GM19193 (cell line): ENCODE data around the gene NTM.

Experiments
- POLR2A ChIP-seq: IDR thresholded peaks from 4 replicates; pipeline ENCODE4 v1.6.1; 2011; ENCODE audit not compliant: insufficient read depth, insufficient read length; ENCODE audit errors: extremely low read depth

NTM gene

DNA sequence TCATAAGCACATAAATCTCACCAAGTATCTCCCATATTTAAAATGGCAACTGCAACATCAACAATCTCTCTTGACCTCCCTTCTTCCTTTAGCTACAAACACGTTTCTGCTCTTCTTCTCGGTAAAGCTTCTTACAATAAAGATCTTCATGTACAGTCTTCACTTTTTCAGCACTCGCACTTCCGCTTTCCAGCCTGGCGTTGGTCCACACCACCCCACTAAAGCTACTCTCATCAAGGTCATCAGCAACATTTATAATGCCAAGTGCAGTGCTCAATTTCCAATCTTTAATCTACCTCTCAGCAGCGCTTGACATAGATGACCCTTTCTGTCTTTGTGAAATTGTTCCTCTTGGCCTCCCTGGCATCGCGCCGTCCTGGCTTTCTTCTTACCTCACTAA is 33.6 kb downstream of the NTM start:
- no peak for TF ChIP-seq POLR2A

DNA sequence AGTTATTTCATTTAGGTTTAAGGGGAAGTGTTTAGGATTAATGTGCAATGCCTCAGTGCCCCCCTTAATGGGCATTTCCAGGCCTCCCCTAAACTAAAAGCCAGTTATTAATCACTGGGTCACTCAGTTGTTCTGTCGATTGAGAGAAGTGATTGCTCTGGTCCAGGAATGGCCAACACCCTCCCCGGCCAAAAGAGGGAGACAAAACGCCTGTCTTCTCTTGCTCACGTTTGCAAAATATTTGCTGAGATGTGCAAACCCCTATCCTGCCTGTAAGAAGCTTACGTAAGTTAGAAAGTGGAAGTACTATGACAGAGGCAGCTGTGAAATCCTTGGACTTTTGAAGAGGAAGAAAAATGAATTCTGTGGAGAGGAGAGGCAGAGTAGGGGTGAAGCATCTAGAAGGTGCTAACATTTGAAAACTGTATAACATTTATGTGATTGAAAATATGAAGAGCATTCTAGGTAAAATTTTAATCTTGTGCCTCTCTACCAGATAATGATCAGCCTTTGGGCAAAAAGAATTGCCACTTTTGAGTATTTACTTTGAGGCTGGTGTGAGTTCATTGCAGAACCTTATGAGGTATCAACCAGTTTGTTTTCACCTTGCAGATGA is 37.7 kb downstream of the NTM start:
- TF ChIP-seq POLR2A: no peak

DNA sequence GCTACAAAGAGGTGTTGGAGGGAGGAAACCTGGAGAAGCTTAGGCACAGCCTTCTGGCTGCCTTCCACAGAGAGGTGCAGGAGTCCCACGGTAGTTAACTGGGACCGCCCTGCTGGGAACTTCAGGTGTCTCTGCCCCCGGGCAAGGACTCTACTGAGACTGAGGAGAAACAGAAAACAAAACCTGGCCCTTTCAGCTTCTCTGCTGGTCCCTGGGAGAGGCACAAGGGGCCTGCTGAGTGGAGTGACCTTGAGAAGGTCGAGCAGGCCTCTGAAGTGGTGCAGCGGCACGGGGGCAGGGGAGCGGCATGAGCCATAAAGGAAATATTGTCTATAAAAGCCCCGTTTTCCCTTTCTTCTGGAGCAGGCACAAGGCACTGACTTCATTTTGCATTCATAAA is 38.9 kb downstream of the NTM start:
- TF ChIP-seq POLR2A: no peak

DNA sequence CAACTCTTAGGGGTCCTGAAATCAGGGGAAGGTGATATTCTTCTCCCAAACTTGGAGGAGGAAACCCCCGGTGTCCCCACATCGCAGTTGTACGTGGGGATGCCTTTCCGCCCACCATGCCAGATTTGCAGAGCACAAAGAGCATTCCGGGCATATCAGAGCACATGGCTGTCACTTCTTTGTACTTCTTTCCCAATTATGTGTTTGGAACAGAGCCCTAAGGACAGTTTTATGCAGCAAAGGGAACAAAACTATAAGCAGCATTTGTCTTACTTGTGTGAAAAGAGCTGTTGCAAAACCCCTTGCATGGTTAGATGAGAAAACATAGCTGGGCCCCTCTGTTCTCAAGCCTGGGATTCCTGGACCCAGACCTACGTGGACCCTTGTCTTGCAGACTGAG is 41.2 kb downstream of the NTM start:
- TF ChIP-seq POLR2A: no peak

DNA sequence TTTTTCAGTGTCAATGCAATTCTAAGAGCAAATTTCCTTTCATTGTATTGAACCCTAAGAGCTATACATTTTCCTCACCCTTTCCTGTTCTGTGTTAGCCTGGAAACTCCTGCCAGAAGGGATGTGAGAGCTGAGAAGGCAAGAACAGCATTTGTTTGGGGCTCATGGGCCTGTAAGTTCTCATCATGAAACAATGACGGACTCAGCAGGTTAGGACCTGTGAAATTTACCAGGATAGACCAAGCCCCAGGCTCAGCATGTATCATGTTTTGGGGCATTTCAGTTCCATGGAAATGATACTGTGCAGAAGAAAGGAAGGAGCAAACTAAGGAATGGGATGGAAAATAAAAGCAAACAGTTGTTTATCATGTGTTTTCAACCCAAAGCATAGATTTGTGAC is 41.6 kb downstream of the NTM start:
- no peak for TF ChIP-seq POLR2A

DNA sequence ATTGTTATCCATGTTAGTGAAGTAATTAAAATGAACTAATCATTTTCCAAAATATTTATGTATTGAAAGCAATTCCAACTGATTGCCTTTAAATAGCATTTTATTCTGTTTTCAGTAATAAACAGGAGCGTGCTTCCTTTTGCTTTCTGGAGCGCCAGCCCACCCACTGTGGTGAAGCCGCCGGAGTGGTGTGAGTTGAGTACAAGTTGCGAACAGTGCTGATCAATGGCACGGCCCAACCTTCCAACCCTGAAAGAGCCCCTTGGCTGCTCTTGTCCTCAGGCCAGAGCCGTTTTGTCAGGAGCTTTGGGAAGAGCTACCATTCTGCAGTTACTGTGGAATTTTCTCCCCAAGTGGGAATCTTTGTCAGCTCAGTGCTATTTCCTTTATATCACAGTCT is 42.8 kb downstream of the NTM start:
- TF ChIP-seq POLR2A: no peak

DNA sequence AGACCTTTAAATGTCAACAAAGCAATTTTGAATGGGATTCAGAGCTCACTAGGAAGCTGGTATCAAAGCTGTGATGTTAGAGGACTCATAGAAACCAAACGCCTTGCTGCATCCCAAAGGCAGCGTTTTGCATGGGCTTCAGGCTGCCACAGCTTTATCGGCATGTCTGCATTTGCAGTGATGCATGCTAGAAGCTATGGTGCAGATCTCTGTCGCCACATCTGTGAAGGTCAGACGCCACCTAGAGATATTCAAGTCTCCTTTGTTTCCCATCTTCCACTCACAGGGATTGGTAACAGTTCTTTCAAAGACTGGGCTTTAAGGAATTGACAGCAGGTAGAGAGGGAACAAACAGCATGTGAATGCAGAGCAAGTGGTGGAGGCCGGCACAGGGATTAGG is 47.8 kb downstream of the NTM start:
- no peak for TF ChIP-seq POLR2A

DNA sequence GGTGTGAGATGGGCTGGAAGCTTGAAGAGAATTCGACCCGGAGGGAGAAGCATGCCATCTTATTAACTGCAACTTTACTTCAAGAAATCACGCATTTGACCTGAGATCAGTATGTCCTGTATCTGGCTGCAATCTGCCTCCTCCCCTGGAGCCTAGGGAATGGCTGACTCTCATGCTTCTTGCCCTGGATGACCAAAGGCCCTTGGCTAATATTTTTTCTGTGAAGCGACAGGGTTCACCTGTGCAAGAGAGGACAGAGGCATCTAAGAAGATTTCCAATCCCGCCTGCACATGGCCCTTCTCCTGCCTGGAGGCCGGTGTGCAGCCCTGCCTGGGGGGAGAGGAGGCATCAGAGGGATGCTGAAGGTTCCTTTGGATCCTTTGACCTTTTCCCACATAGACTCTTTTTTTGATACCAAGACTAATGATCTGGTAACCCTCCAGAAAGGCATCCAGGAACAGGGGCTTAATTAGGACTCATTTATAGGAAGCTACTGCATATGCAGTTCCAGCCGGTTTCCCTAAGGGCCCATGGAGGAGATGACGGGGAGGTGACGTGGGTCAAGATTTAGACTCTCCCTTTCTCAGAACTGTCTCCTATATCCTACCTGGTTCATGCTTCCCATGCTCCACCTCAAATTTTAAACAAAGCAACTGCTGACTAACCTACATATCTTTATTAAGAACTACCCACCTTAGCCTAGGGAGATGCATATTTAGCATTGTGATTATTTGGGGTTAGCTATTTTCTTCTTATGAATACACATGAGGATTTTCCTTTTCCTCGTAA is 50.8 kb downstream of the NTM start:
- no peak for TF ChIP-seq POLR2A

DNA sequence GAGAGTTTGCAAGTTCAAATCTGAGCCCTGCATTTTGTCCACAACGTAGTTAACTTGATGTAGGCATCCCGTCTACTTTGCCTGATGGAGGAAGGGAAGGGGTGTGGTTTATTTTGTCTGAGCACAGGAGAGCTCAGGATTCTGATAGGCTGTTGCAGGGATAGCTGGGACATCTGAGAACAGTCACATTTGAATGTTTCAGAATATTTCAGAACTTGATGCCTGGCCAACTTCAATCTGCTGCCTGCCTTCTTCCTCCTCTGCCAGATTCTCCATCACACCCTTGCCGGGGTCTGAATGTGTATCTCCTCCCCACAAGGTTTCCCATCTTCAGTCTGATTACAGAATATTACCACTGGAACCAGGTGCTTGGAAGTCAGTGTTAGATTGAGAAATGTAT is 51.6 kb downstream of the NTM start:
- TF ChIP-seq POLR2A: no peak

DNA sequence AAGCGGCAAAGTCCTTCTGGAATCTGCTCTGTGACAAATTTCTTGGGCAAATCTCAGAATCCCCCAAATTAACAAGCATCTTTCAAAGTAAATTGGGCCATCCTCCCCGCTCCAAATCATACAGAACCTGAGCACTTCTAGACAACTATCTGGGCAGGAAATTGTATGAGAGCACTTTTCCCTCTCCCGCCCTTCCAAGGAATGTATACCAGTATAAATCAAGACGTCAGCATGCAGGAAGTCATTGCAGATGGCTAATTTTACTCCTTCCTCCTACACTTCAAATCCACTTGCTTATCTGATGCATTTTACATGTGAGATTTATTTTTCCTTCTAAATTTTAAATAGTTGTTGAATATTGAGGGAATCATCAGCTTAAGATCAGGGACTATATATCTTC is 52.1 kb downstream of the NTM start:
- no peak for TF ChIP-seq POLR2A

DNA sequence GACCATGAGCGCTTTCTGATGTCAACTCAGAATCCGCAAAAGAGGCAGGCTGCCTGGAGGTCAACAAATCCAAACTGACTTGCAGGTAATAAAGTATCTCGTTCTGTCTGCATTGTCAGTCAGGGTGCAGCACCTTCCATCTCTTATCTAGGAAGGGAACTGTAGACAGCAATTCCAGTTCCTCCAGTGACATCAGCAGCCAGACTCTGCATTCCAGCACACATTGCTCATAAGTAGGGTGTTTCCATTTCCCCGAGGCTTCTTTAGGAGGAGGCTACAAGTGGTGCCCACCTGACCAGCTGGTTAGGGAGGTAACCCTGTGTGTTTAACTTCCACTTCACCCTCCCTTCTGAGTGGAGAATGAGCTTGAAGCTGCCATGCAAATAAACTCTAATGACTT is 53.3 kb downstream of the NTM start:
- TF ChIP-seq POLR2A: no peak

DNA sequence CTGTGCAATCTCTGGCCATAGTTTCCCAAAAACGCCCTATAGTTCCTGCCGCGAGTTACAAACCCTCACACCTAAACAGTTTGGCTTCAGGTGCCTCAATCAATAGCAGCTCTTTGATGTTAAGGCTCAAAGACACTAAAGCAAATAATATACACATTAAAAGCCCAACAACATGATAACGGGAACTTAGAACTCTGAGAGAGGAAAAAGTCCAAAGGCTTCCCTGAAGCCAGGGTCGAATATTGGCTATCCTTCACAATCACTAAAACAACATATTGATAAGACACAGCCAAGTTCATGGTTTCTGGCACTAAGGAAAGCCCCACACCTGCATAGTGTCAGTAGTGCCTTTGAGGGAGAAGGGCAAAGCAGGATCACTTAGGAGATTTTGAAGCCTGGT is 54.9 kb downstream of the NTM start:
- TF ChIP-seq POLR2A: no peak

DNA sequence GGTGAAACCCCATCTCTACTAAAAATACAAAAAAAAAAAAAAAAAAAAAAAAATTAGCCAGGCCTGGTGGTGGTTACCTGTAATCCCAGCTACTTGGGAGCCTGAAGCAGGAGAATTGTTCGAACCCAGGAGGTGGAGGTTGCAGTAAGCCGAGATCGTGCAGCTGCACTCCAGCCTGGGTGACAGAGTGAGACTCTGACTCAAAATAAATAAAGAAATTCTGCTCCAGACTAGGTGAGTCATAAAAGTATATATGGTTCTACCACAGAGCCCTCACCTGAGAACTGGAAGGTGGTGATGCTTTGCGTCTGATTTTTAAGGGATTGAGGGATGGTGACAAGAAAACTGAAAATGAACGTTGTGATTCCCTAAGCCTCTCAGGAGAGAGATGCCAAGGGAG is 58.4 kb downstream of the NTM start:
- no peak for TF ChIP-seq POLR2A

DNA sequence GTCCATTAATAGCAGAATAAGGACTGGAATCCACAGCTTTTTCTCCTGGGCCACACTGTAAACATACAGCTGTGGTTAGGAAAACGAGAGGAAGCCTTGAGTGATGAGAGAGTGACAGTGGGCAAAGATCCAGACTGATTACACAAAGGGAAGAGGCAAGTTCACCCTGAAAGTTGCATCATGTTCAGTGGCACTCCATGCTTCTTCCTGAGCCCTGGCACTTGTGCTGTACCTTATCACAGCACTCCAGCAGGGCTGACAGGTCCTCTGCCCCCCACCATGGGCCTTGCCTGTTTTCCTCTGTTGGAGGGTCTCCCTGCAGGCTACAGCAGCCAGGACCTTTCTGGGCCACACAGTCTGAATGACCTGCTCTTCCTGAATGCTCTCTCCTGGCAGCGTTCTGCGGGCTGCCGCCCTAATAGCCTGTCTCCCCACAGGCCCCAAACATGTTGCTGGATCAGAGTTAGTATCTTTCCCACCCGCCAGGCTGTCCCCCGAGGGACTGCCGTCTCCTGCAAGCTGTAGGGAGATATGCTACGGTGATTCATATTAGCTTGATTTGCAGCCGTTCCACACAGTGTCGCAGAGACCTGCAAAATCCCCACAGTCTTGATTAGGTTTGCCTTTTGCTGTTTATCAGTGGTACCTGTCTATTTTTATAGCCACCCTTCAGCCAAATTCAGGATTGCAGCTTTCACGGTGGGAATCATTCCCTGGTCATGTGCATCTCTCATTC is 60.2 kb downstream of the NTM start:
- no peak for TF ChIP-seq POLR2A

DNA sequence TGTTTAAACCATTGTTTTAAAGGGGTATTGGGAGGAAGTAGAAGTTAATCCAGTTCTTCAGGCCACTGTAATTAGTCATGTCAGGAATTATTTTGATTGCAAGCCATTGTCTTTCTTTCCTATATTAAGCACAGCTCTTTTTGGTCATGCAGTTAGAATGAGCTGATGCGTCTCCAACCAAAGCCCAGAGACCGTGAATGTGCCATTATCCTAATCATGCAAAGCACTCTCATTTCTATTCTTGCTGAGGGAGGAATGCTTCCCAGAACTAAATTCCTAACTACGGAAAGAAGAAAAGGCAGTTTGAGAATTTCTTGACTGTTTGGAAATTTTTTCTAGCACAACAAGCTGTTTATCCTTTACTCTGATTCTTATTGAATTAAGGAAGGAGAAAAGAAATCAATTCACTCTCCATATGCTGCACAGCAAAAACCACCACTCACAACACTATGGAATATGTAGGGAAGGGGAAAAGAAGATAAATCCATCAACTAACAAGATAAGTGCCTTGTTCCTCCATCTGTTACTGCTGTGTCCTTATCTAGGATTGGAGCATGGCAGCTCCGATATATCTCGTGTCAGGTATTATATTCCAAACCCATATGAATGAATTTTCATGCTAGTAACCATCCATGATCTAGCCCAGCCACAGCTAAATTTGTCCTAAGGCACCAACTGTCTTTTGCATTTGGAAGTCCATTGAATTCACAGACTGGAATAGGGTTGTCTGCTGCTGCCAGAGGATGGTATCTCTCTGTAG is 70.8 kb downstream of the NTM start:
- TF ChIP-seq POLR2A: no peak
